NOMO-1 treated with DMSO at 0.1 percent for 48 hours (cell line): Measurements from ENCODE around the gene MAB21L4.

Source experiments
- DNase-seq: peaks from one replicate; lab custom pipeline; 2025; ENCODE audit not compliant: unreplicated experiment; lab: John Stamatoyannopoulos, UW

Gene MAB21L4

DNA sequence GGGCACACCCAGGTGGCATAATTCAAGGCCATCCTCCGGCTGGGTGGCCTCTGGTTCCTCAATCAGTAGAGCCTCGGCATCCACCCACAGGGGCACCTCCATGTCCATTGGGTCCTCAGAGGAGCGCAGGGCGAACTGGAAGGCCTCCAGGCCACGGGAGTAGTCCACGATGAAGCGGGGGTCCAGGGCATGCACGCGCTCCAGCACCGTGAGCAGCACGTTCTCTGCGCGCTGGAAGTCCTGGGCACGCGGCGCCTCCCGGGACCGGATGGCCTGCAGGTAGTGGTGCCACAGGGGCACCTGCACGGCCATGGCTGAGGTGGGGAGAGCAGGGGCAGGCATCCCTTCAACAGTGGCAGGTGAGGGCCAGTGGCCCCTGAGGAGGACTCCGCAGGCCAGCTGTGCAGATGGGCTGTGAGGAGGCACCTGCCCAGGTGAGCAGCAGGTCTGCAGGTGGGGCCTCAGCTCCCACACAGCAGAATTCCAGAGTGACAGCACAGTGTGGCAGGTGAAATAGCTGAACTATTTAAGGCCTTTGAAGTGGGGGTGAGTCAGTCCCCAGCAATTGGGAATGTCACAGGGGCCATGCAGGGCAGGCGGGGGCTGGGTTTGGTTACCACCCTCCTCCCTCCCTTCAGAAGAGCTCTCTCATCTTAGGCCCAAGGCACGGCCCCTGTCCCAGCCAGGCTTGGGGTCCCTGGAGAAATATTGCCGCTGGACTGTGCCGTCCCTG, at the start of gene MAB21L4:
Gene MAB21L4 (minus strand): TSS at position 501 of the 733 bp plus-strand sequence. CDS start 159 bp downstream, at position 342.
- no peak for DNase-seq

DNA sequence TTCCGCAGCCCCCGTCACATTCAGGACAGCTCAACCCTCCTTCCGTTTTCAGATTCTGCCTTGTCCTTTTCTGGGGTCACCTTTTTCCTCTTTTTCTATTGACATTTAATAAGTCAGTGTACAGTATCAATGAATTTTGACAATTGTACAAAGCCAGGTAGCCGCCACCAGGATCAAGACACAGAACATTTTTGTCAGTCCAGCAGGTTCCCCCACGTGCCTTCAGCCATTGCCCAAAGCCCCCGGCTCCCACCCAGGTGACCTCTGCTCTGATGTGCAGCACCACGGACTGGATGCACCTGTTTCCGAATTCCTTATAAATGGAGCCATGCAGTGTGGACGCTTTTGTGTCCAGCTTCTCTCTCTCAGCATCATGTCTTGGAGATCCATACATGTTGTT, 40.1 kb upstream of the MAB21L4 start:
- DNase-seq: no peak

DNA sequence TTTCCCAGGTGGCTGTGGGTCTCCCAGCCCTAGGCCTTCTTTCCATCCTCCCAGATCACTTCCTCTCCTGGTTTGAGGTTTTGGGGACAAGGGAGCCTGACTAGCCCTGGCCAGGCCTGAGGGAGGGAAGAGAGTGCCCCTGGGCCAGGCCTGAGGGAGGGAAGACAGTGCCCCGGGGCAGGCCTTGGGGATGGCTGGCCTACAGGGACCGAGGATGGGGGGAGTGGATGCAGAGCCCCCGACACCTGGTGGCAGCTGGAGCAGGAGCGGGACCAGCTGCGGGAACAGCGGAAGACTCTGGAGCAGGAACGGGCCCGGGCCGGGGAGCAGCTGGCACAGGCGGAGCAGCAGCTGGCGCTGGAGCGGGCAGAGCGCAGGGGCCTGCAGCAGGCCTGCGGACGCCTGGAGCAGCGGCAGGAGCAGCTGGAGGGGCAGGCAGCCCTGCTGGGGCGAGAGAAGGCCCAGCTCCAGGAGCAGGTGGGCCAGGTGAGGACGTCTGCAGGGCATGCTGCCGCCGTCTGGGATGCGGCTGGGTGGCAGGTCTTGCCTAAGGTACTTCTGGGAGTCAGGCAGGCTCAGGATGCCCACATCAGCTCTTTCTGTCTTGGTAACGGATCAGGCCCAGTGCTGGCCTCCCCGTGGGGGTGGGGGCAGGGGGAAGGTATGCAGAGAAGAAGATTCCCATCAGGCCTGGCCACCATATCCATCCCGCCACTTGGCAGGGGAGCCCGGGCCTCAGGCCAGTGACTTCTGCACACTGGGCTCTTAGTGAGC, 39.3 kb upstream of the MAB21L4 start:
- no peak for DNase-seq

DNA sequence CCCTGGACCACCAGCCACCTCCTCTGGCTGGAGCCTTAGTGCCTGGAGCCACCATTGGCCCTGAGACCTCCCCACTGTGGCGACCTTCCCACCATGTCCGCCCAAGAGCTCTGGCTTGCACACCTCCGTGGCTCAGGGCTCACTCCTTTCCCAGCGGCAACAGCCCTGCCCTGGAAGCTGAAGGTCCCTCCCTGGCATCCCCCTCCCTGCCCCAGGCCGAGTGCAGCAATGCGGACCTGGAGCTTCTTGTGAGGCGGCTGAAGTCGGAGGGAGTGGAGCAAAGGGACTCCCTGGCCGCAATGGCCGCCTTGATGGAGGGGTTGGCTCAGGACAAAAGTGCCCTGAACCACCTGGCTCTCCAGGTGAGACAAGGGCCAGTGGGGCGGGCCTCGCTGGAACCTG, 38.7 kb upstream of the MAB21L4 start:
- no peak for DNase-seq

DNA sequence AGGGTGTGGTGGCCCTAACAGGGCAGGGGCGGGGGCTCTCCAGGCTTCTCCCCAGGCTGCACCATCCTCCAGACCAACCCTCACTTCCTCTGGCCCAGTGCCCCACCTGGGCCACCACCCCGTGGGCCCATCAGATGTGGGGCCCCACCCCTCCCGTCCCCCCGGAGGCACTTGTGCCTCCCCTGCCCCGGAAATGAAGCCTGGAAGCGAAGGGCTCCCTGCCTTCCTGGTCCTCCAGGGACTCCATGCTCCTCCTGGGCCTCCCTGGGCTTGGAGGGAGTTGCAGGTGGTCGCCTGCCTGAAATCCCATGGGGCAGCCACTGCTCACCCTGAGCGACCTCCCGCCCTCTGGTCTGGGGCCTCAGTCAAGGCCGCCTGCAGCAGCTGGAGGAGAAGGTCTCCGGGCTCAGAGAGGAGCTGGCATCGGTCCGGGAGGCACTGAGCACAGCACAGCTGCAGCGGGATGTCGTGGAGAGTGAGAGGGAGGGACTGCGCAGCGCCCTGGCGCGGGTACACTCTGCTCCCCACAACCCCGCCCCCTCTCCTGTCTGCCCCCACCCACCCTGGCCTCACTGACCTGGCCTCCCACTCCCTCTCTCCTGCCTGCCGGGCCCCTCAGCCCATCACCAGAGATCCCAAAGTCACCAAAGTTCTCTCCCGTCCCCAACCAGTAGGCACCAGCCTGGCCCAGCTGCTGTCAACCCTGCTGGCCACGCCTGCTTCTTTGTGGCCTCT, 38.2 kb upstream of the MAB21L4 start:
- no peak for DNase-seq

DNA sequence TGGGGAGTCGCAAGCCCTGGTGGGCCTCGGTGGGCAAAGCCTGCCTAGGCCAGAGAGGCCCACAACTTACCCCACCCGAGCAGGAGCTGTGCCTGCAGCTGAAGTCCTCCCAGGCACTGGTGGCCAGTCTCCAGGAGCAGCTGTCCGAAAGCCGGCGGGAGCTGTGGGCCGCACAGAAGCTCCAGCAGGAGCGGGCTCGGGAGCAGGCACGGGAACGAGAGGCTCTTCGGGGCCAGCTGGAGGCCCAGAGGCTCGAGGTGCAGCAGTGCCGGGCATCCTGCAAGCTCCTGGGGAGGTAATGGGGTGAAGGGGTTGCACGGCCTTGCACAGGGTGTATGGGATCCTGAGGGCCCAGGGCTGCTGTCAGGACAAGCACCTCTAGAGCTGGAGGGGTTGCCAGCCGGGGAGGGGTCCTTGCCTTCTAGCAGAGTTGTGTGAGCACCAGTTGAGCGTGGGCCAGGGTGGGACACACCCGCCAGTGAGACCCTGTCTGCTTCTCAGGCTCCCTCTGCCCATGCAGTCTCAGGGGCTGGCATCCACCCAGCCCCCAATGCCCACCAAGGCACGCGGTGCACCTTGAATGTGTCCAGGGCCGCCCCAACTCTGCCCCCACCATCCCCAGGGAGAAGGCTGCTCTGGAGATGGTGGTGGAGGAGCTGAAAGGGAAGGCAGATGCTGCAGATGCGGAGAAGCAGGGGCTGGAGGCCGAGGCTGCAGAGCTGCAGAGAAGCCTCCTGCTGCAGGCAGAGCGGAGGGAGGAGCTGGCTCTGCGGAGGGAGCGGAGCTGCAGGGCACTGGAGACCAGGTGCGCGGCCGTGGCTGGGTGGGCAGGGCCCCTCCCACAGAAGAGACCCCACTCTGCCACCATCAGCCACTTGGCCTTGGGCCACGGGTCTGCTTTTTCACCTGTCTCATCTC, 37.4 kb upstream of the MAB21L4 start:
- no peak for DNase-seq

DNA sequence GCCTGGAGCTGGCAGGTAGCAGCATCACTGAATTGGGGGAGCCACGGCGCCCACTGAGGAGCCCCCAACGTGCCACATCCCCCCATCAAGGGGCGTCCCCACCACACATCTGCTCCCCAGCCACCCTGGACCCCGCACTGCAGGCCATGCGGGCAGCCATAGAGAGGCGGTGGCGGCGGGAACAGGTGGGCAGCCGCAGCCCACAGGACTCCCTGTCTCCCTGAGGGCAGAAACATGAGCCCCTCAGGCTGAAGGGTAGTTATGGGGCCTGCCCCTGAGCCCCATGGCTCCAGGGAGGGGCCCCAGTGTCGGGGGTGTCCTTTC, 36.7 kb upstream of the MAB21L4 start:
- no peak for DNase-seq

DNA sequence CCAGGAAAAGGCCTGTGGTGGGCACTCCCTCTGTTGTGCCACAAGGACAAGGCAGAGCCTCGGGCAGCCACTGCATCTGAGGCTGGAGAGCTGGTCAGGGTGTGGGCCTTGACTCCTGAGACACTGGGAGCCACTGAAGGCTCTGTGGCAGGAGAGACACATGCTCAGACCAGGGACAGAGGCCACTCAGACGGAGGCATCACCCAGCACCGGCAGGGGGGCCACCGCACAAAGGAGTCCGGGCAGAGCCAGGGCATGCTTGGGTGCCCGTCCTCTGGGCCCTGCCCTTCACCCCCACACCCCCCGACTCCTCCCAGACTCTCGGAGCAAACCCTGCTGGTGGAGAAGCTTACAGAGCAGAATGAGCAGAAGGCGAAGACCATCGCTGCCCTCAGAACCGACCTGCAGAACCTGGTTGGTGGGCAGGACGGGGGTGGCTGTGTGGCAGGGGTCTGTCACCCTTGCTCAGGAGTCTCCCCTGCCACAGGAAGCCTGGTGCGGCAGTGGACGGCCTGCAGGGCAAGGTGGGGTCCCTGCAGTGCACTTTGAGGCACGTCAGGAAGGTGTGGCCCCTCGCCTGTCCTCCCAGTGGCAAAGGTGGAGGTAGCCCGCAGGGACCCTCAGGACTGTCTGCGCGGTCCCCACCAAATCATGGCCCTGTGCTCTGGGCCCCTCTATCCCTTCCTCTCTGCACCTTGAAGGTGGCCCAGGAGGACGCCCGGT, 36.2 kb upstream of the MAB21L4 start:
- no peak for DNase-seq

DNA sequence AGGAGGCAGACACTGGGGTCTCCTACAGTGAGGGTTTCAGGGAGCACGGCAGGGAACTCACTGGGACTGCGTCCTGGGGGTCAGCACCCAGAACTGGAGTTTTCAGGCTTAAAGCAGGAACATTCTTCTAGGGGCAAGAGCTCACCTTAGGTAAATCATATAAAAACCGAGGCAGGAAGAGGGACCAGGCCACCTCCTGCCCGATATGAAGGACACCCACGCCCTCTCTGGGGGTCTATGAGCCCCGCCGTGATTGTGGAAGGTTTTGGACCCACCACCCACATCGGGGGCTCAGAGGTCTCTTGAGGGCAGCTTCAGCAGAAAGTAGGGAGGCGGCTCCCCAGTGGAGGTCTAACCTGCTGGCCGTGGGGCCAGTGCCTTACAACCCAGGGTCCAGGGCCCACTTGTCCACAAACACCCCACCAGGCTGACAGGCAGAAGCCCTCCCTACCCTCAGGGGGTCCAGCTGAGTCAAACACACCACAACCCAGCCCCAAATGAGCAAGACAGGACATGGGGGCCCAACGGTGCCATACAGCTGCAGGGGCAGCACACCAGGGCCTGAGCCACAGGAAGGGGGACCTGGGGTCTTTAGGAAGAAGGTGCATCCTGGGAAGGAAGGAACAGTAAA, 35.5 kb upstream of the MAB21L4 start:
- no peak for DNase-seq

DNA sequence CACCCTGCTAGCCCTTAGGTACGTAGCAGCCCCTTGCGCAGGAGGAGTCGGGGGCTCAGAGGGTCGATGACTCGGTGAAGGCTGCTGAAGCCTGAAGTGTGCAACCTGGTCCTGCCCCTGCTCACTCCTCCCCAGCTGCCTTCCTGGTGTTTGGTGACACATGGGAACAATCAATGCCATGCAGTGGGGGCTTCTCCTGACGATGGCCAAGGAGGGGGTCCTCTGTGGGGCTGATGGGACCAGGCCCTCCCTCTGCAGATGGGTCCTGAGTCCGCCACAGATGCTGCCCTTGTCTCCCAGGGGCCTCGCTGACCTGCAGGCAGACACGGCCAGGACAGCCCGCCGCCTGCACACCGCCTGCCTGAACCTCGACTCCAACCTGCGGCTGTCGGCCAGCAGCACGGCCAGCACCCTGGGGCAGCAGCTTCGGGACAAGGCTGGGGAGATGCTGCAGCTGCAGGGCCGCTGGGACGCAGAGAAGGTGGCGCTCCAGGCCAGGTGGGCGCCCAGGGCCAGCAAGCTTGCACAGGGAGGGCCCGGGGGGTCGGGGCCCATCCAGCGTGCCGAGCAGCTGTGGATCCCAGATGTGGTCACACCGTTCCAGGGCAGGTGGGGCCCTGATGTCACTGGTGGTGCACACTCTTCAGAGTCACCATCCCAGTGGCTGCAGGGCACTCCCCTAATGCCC, 34.8 kb upstream of the MAB21L4 start:
- no peak for DNase-seq

DNA sequence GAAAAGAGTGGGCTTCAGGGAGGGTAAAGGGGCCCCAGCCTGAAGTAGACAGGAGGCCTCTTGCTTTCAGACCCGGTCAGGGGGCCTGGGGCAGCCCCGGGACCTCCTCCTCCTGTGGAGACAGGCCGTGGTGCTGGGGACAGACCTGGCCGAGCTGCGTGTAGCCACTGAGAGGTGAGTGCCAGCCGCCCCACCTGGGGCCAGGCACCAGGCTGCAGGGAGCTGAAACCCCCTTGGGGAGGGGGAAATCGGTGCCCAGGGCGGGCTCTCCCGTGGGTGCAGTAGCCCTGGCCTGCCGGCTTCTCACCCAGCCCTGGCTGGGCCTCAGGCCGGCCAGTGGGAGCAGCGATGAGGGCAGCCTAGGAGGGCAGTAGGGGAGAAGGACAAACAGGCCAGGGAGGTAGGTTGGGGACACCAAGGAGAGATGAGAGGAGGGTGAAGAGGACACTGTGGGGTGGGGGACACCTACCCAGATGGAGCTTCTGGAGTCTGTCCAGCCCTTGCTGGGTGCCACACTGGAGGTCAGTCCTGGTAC, 34.2 kb upstream of the MAB21L4 start:
- DNase-seq: no peak

DNA sequence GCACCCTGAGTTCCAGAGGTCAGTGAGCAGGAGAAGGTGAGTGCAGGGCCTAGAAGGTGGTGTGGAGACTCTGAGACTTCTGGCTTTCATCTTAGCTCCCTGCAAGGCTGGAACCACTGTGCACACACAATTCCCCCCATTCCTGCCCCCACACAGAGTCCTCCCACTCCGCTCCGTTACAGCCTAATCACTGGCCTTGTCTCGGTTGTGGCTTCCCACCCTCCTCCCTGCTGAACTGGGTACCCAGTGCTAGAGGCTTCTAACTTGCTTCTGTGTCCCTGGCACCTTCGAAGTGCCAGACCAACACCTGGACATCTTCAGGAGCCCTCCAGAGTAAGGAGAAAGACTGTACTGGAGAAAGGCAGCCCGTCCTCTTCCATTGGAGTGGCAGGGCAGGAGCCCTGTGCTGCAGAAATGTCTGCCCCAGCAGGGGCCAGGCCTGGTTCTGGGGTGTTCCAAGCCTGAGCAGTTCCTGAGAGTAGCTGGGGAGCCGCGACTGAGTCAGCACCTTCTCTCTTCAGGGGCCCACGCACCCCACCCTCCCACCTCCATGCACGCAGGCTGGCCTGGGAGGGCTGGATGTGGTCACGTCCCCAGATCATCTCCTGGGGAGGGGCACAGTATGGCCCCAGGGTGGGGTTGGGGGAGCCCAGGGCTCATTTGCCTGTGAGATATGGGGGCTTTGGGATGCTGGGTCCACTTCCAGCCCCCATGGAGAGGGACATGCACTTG, 33.6 kb upstream of the MAB21L4 start:
- DNase-seq: no peak

DNA sequence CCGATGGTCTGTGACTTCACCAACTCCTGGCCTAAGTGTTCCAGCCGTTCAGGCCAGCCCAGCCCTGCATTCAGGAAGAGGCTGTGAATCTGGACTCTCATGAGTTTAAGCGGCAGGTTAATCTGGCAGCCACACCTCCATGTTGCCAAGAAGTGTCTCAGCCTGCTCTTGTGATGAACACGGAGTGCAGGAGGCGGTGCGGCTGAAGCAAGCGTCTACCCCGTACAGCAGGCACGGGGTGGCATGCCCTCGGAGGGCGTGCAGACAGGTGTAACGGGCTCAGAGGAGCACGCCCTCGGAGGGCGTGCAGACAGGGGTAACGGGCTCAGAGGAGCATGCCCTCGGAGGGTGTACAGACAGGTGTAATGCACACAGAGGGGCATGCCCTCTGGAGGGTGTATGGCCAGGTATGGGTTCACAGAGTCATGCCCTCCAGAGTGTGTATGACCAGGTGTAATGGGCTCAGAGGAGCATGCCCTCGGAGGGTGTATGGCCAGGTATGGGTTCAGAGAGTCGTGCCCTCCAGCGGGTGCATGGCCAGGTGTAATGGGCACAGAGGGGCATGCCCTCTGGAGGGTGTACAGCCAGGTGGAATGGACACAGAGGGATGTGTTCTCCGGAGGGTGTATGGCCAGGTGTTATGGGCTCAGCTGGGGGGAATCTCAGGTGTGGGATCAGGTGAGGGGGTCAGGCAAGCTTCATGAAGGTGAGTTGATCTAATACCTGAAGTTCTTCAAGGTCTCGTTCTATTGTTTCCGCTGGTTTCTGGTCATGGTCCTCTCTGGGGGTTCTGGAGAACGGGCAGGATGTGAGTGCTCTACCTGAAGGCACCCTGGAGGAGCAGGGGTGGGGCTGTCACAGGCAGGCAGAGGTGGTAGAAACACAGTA, 32.8 kb upstream of the MAB21L4 start:
- no peak for DNase-seq

DNA sequence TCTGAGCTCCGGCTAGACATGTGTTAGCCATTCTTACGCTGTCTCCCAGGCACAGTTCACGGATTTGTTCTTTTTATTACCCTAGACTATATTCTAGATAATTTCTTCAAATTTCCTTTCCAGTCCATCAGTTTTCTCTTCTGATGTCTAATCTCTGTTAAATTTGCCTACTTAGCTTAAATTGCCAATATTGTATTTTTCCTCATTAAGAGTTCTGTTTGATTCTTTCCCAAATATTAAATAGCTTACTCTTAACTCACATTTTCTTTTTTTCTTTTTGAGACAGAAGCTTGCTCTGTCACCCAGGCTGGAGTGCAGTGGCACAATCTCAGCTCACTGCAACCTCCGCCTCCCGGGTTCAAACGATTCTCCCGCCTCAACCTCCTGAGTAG, 31.4 kb upstream of the MAB21L4 start:
- no peak for DNase-seq

DNA sequence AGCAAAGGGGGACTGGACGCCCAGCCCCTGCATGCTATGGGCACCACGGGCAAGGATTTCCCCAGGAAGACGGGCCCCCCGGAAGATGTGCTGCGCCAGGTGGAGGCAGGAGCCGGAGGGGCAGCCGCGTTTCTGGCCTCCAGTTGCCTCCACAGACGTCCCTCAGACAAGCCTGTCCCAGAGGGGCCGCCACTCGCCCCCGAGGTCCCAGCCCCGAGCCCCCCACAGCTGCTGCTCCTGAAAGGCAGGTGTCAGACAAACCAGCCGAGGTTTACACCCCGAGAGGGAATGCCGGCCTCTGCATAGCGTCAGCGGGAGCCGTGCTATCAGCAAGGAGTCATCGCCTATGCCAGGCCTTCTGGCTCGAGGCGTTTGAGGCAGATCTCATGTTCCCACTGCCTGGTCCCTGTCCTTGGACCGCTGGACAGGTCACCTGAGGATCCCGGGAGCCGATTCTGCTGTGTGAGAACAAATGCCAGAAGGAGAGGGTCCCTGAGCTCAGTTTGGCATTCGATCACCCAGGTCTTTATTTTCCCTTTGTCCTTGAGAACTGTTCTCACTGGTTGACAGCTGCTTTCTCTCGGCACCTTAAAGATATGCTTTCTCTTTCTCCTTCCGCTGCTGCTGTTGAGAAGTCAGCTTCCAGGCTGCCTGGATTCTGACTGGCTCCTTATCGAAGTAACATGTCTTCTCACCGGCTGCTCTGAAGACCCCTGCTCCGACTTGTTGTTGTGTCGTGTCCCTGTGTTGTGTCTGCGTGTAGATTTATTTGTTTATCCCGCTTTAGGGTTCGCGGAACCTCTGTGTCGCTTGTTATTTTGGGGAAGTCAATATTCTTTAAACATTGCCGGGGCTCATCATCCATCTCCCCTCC, 30.8 kb upstream of the MAB21L4 start:
- no peak for DNase-seq
